Left lung (tissue), 10 donors: Measurements from ENCODE around the gene ACSF3. TPM values are rescaled to one million over a fixed set of nuclear protein-coding genes. Genes with fewer than 3 reads are reported as not detected.
"Not testable (repeated sequence)": the region's sequence is repeated elsewhere in the genome, so short reads cannot be mapped to it uniquely, and the experiment has no call there.

Source experiments
- ATAC-seq: fragments of 200-7000 bp; cut with Tn5 transposase; one replicate; pipeline ENCODE4 v1.9.1; 2020; ENCODE audit warnings: moderate library complexity
- DNase-seq, 4 donors: peaks; one replicate each; pipeline ENCODE4 v3.0.0-alpha.2; 2013 to 2020
- H3K27ac ChIP-seq, 2 donors: fragments of 200-600 bp; sonication (generic) in 1 of 2; one replicate each; pipeline versions ENCODE4 v1.5.0 to v1.8.0; 2020 to 2021
- H3K27me3 ChIP-seq, 2 donors: fragments of 200-600 bp; sonication (generic) in 1 of 2; one replicate each; pipeline versions ENCODE4 v1.5.0 to v1.8.0; 2020 to 2021
- H3K36me3 ChIP-seq, 2 donors: fragments of 200-600 bp; sonication (generic) in 1 of 2; one replicate each; pipeline versions ENCODE4 v1.5.0 to v1.8.0; 2020 to 2021
- H3K4me1 ChIP-seq, 2 donors: fragments of 200-600 bp; one replicate each; pipeline ENCODE4 v1.8.0; 2021
- H3K4me3 ChIP-seq, 2 donors: fragments of 200-600 bp; sonication (generic) in 1 of 2; one replicate each; pipeline versions ENCODE4 v1.5.0 to v1.8.0; 2020 to 2021; ENCODE audit warnings: mild to moderate bottlenecking in 1 of 2
- H3K9me3 ChIP-seq, 2 donors: fragments of 200-600 bp; sonication (generic) in 1 of 2; one replicate each; pipeline versions ENCODE4 v1.5.0 to v1.8.0; 2020 to 2021
- intact Hi-C, 2 donors: fragments of 100-400 bp; cut with DNase I; formaldehyde crosslinking; loops; one replicate each; pipeline versions ENCODE4 v1.11.2 to v1.14.2; 2022
- polyA plus RNA-seq, 6 donors: library from polyadenylated mRNA; unstranded; fragments of 120-200 nt; gene quantifications; one replicate each; pipeline ENCODE4 v1.2.1, GENCODE V29; 2013; ENCODE audit not compliant: insufficient read length in 6 of 6
- total RNA-seq, 2 donors: library from RNA; stranded (reverse); fragmentation: NEBNext Ultra II Directional; extraction: Animal tissue kit (Norgen Biotek cat#: 25700); gene quantifications; one replicate each; pipeline ENCODE4 v1.2.1, GENCODE V29; 2021
- TF ChIP-seq, protein P1 (sequence below), 2 donors: fragments of 200-600 bp; sonication (generic) in 1 of 2; IDR thresholded peaks; one replicate each; pipeline versions ENCODE4 v1.5.0 to v1.8.0; 2021; ENCODE audit warnings: antibody characterized with exemption in 2 of 2
- donor health status: DM: no; HTN: yes; CAD: no.
- donor health status: DM: no; HTN: no; CAD: no.

ACSF3 gene
- total and polyA plus RNA-seq, 8 donors, result 30.0 to 38.4 (median 33.7) TPM

DNA sequence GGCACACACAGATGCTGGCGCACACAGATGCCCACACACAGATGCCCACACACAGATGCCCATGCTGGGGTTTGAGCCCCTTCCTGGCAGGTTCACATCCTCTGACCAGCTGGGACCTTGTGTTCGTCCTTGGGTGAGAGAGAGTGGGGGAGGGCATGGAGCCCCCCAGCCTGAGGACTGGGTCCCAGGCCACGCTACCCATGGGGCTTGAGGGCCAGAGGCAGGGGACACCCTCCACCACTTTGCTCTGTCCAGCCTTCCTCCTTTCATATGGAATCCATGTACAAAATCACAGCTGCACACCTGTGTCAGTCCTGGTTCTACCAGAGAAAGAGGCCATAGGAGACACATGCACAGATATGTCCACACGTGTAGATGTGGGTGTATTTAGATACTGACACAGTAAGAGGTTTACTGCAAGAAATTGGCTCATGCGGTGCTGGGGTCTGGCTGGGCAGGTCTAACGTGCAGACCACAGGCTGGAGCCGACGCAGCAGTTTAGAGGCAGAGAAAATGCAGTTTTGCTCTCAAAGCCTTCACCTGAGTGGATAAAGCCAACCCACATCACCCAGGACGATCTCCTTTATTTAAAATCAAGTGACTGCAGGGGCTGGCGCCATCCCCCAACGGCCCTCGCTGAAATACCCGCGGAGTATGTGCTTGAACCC is 95.8 kb downstream of the ACSF3 start:
- TF ChIP-seq, protein P1, sequence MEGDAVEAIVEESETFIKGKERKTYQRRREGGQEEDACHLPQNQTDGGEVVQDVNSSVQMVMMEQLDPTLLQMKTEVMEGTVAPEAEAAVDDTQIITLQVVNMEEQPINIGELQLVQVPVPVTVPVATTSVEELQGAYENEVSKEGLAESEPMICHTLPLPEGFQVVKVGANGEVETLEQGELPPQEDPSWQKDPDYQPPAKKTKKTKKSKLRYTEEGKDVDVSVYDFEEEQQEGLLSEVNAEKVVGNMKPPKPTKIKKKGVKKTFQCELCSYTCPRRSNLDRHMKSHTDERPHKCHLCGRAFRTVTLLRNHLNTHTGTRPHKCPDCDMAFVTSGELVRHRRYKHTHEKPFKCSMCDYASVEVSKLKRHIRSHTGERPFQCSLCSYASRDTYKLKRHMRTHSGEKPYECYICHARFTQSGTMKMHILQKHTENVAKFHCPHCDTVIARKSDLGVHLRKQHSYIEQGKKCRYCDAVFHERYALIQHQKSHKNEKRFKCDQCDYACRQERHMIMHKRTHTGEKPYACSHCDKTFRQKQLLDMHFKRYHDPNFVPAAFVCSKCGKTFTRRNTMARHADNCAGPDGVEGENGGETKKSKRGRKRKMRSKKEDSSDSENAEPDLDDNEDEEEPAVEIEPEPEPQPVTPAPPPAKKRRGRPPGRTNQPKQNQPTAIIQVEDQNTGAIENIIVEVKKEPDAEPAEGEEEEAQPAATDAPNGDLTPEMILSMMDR (IDR thresholded peaks at IDR 0.05), result no peak
- ATAC-seq, result no peak
- Histone ChIP-seq H3K27ac (no peak overlapping the region), H3K27me3 (peaks cover 0 to 21% of the 10 kb centered on the region in 2 donors), H3K36me3 (no peaks in the 10 kb centered on the region), H3K9me3 (no peaks in the 10 kb centered on the region), H3K4me3 (no peak overlapping the region), H3K4me1 (peaks cover 3 to 9% of the 10 kb centered on the region in 2 donors)
- intact Hi-C loops, result no loop called here
- DNase-seq, result peak in 1 of 4 donors; percentile 40

DNA sequence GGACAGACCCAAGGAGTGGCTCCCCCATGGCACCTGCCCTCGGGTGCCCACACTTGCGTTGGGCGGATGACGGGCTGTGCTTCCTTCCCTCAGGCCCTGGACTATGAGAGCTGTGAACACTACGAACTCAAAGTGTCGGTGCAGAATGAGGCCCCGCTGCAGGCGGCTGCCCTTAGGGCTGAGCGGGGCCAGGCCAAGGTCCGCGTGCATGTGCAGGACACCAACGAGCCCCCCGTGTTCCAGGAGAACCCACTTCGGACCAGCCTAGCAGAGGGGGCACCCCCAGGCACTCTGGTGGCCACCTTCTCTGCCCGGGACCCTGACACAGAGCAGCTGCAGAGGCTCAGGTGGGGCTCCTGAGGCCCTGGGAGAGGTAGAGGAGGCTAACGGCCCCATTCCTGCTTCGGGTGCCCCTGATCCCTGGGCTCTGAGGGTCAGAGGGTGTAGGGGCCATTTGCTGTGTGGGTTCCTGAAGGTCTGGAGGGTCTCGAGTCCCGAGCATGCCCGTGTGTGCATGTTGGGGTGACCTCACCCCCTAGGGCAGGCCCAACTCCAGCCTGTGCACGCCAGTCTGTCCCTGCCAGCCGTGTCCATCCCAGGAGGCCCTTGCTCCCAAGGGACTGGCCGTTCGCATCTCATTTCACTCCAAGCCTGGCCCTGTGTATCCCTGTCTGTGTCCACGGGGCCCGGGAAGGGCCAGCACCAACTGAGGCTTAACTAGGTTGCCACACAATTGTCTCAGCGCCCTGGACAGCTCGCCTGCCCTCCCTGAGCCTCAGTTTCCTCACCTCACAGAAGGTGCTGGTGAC is 96.7 kb downstream of the ACSF3 start:
- no peak overlapping the region for H3K27ac ChIP-seq
- ATAC-seq (no peak), DNase-seq (peak in 1 of 4 donors; percentile 75)
- intact Hi-C loops, result no loop called here
- no peaks in the 10 kb centered on the region for H3K9me3 ChIP-seq
- TF ChIP-seq, protein P1 (IDR thresholded peaks at IDR 0.05), result no peak
- H3K4me3 ChIP-seq, result no peak overlapping the region
- peaks cover 0 to 21% of the 10 kb centered on the region in 2 donors for H3K27me3 ChIP-seq
- peaks cover 0 to 3% of the 10 kb centered on the region in 2 donors for H3K36me3 ChIP-seq
- H3K4me1 ChIP-seq, result peaks cover 3 to 9% of the 10 kb centered on the region in 2 donors

DNA sequence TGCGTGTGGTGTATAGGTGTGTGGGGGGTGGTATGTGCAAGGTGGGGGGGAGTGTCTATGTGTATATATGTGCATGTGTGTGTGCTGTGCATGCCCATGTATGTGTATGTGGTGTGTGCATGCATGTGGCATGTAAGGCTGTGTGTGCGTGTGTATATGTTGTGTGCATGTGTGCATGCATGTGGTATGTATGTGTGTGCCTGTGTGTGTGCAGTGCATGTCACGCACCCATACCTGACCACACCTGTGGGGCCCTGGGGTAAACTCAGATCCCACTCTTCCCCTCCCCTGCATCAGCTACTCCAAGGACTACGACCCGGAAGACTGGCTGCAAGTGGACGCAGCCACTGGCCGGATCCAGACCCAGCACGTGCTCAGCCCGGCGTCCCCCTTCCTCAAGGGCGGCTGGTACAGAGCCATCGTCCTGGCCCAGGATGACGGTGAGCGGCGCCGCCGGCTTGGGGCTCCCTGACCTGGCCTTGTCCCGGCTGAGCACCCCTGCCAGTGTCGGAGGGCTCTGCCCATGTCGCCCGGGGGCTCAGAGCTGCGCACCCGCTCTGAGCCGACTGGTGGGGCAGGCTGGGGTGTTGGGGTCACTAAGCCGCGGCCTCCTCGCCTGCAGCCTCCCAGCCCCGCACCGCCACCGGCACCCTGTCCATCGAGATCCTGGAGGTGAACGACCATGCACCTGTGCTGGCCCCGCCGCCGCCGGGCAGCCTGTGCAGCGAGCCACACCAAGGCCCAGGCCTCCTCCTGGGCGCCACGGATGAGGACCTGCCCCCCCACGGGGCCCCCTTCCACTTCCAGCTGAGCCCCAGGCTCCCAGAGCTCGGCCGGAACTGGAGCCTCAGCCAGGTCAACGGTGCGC is 97.6 kb downstream of the ACSF3 start:
- Histone ChIP-seq H3K4me1 (peaks cover 3 to 9% of the 10 kb centered on the region in 2 donors), H3K9me3 (no peaks in the 10 kb centered on the region), H3K27ac (no peak overlapping the region), H3K4me3 (peak overlapping the region; percentile 42 to 48), H3K27me3 (peaks cover 0 to 21% of the 10 kb centered on the region in 2 donors), H3K36me3 (peaks cover 0 to 9% of the 10 kb centered on the region in 2 donors)
- DNase-seq (peak in 2 of 4 donors; percentile 35 to 82), ATAC-seq (no peak)
- TF ChIP-seq, protein P1 (IDR thresholded peaks at IDR 0.05), result no peak
- intact Hi-C loops, result no loop called here

DNA sequence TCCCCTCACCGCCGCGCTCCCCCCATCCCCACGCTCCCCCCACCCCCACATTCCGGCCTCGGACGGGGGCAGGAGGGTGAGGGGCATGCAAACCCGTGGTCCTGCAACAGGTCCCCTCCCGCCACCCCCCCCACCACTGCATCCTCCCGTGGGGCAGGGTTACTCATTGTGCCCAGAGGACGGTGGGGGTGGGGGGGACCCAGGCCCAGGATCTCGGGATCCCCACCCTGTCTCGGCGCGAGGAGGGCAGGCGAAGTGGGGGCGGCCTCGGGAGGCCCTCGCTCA is 98.2 kb downstream of the ACSF3 start:
- intact Hi-C loops, result no loop called here
- TF ChIP-seq, protein P1 (IDR thresholded peaks at IDR 0.05), result no peak
- ATAC-seq (no peak), DNase-seq (no peak)
- Histone ChIP-seq H3K4me1 (peaks cover 3 to 9% of the 10 kb centered on the region in 2 donors), H3K9me3 (no peaks in the 10 kb centered on the region), H3K36me3 (peaks cover 0 to 10% of the 10 kb centered on the region in 2 donors), H3K27ac (no peak overlapping the region), H3K27me3 (peaks cover 0 to 21% of the 10 kb centered on the region in 2 donors), H3K4me3 (peak overlapping the region; percentile 42 to 48)

DNA sequence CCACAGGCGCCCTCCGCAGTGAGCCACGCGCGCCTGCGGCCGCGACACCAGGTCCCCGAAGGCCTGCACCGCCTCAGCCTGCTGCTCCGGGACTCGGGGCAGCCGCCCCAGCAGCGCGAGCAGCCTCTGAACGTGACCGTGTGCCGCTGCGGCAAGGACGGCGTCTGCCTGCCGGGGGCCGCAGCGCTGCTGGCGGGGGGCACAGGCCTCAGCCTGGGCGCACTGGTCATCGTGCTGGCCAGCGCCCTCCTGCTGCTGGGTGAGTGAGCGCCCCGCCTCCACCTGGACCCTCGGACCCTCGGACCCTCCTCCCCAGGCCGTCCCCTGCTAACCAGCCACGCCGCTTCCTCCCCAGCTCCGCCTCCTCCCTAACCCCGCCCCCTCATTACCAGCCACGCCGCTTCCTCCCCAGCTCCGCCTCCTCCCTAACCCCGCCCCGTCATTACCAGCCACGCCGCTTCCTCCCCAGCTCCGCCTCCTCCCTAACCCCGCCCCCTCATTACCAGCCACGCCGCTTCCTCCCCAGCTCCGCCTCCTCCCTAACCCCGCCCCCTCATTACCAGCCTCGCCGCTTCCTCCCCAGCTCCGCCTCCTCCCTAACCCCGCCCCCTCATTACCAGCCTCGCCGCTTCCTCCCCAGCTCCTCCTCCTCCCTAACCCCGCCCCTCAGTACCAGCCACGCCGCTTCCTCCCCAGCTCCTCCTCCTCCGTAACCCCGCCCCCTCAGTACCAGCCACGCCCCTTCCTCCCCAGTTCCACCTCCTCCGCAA is 98.7 kb downstream of the ACSF3 start:
- ATAC-seq (peak; percentile 35), DNase-seq (peak; percentile 37 to 92 (median 84))
- intact Hi-C loops, H3K4me1 ChIP-seq, H3K9me3 ChIP-seq, H3K27ac ChIP-seq: not testable (repeated sequence)
- Histone ChIP-seq H3K36me3 (peaks cover 0 to 13% of the 10 kb centered on the region in 2 donors), H3K4me3 (peak overlapping the region; percentile 42 to 48), H3K27me3 (peaks cover 0 to 26% of the 10 kb centered on the region in 2 donors)
